Thyroid gland (tissue), 4 donors: Measurements from ENCODE around the gene HIPK3. TPM values are rescaled to one million over a fixed set of nuclear protein-coding genes. Genes with fewer than 3 reads are reported as not detected.

Experiments
- DNase-seq, 2 donors: peaks; one replicate each; pipeline ENCODE4 v3.0.0-alpha.2; 2019
- H3K27ac ChIP-seq, 3 donors: fragments of 200-600 bp; sonication (generic); 1 replicate in 2 of 3; 2 replicates in 1 of 3; pipeline ENCODE4 v1.5.1; 2016 to 2019; ENCODE audit warnings: mild to moderate bottlenecking in 1 of 3, moderate library complexity in 1 of 3
- H3K27me3 ChIP-seq: fragments of 200-600 bp; sonication (generic); one replicate; pipeline ENCODE4 v1.5.1; 2019
- H3K36me3 ChIP-seq, 2 donors: fragments of 200-600 bp; sonication (generic); one replicate each; pipeline ENCODE4 v1.5.1; 2016 to 2019
- H3K4me1 ChIP-seq, 2 donors: fragments of 200-600 bp; sonication (generic); one replicate each; pipeline ENCODE4 v1.5.1; 2017 to 2019
- H3K4me3 ChIP-seq, 3 donors: fragments of 200-600 bp; sonication (generic); replicated peaks in 1 of 3; 1 replicate in 2 of 3; 2 replicates in 1 of 3; pipeline ENCODE4 v1.5.1; 2016; ENCODE audit warnings: mild to moderate bottlenecking in 1 of 3
- H3K9me3 ChIP-seq: fragments of 200-600 bp; sonication (generic); one replicate; pipeline ENCODE4 v1.5.1; 2017
- CTCF ChIP-seq, 6 experiments: fragments of 200-600 bp in 3 of 6; fragments of 450-650 bp in 3 of 6; sonication (generic) in 3 of 6; IDR thresholded peaks; one replicate each; pipeline ENCODE4 v1.5.1; 2016 to 2019; ENCODE audit warnings: antibody characterized with exemption in 6 of 6, mild to moderate bottlenecking in 2 of 6, inconsistent platforms in 1 of 6, moderate library complexity in 1 of 6
- POLR2A ChIP-seq, 2 donors: fragments of 450-650 bp; IDR thresholded peaks; one replicate each; pipeline ENCODE4 v1.6.1; 2017; ENCODE audit warnings: antibody characterized with exemption in 2 of 2, mild to moderate bottlenecking in 2 of 2, moderate library complexity in 1 of 2
- WGBS, 2 donors: methylation state at CpG; one replicate each; pipeline ENCODE4 v1.1.5; 2017; 5-methylcytosine and 5-hydroxymethylcytosine counted together
- intact Hi-C: fragments of 100-400 bp; cut with DNase I; formaldehyde crosslinking; loops from one replicate; pipeline ENCODE4 v1.15.1; 2023
- total RNA-seq, 4 donors: library from RNA; depleted of rRNA; stranded (reverse); fragments of >200 nt; gene quantifications; one replicate each; pipeline ENCODE4 v1.2.3, GENCODE V29; 2016

Gene HIPK3
- total RNA-seq, 4 donors from 2014 or later: 156 to 377 (median 216) TPM

GRCh38 chr11:33272338-33273107, 15.3 kb downstream of the HIPK3 start:
- WGBS, 2 donors: 84 to 88% methylated on average over 13 of the region's 13 CpGs
- H3K27ac ChIP-seq: no peak overlapping the region
- H3K4me1 ChIP-seq: peaks cover 49 to 62% of the 10 kb centered on the region in 2 donors
- no peaks in the 10 kb centered on the region for H3K9me3 ChIP-seq
- no peaks in the 10 kb centered on the region for H3K36me3 ChIP-seq
- DNase-seq: no peak
- no peaks in the 10 kb centered on the region for H3K27me3 ChIP-seq
- no peak overlapping the region for H3K4me3 ChIP-seq
- no peak for TF ChIP-seq CTCF (IDR thresholded peaks at IDR 0.05)
- no peak for TF ChIP-seq POLR2A (IDR thresholded peaks at IDR 0.05)
- intact Hi-C loops: no loop called here

GRCh38 chr11:33273656-33274055, 16.5 kb downstream of the HIPK3 start:
- no peak for DNase-seq
- H3K4me3 ChIP-seq: no peak overlapping the region
- H3K36me3 ChIP-seq: no peaks in the 10 kb centered on the region
- H3K27me3 ChIP-seq: no peaks in the 10 kb centered on the region
- peak overlapping the region in 2 of 3 donors; percentile 10 to 25 for H3K27ac ChIP-seq
- intact Hi-C loops: no loop called here
- peaks cover 49 to 67% of the 10 kb centered on the region in 2 donors for H3K4me1 ChIP-seq
- TF ChIP-seq CTCF (IDR thresholded peaks at IDR 0.05): no peak
- TF ChIP-seq POLR2A (IDR thresholded peaks at IDR 0.05): no peak
- H3K9me3 ChIP-seq: no peaks in the 10 kb centered on the region

GRCh38 chr11:33280411-33280810, 23.2 kb downstream of the HIPK3 start:
- Histone ChIP-seq H3K36me3 (no peaks in the 10 kb centered on the region), H3K9me3 (no peaks in the 10 kb centered on the region), H3K27ac (no peak overlapping the region), H3K27me3 (no peaks in the 10 kb centered on the region), H3K4me1 (peaks cover 21 to 22% of the 10 kb centered on the region in 2 donors), H3K4me3 (no peak overlapping the region)
- TF ChIP-seq CTCF (IDR thresholded peaks at IDR 0.05) (no peak), POLR2A (IDR thresholded peaks at IDR 0.05) (no peak)
- intact Hi-C loops: no loop called here
- no peak for DNase-seq

GRCh38 chr11:33281758-33282157, 24.6 kb downstream of the HIPK3 start:
- H3K27ac ChIP-seq: no peak overlapping the region
- H3K36me3 ChIP-seq: peaks cover 0 to 3% of the 10 kb centered on the region in 2 donors
- TF ChIP-seq CTCF (IDR thresholded peaks at IDR 0.05) (no peak), POLR2A (IDR thresholded peaks at IDR 0.05) (no peak)
- peaks cover 11% of the 10 kb centered on the region in 2 donors for H3K4me1 ChIP-seq
- H3K9me3 ChIP-seq: no peaks in the 10 kb centered on the region
- intact Hi-C loops: no loop called here
- no peaks in the 10 kb centered on the region for H3K27me3 ChIP-seq
- no peak for DNase-seq
- H3K4me3 ChIP-seq: no peak overlapping the region

GRCh38 chr11:33284818-33285217, 27.6 kb downstream of the HIPK3 start:
- DNase-seq: no peak
- Histone ChIP-seq H3K9me3 (no peaks in the 10 kb centered on the region), H3K4me1 (peaks cover 0 to 7% of the 10 kb centered on the region in 2 donors), H3K27me3 (no peaks in the 10 kb centered on the region), H3K36me3 (peaks cover 0 to 5% of the 10 kb centered on the region in 2 donors), H3K27ac (no peak overlapping the region), H3K4me3 (no peak overlapping the region)
- TF ChIP-seq POLR2A (IDR thresholded peaks at IDR 0.05) (no peak), CTCF (IDR thresholded peaks at IDR 0.05) (no peak)
- intact Hi-C loops: no loop called here
- WGBS, 2 donors: 86 to 94% methylated on average over 2 of the region's 2 CpGs
